NCI-H2171 treated with DMSO at 0.1 percent for 48 hours (cell line): ENCODE results near the gene CAMK2N1.
"Not testable (repeated sequence)": the region's sequence is repeated elsewhere in the genome, so short reads cannot be mapped to it uniquely, and the experiment has no call there.

Experiments used
- DNase-seq: peaks from one replicate; lab custom pipeline; 2025; lab: John Stamatoyannopoulos, UW

CAMK2N1 gene

DNA sequence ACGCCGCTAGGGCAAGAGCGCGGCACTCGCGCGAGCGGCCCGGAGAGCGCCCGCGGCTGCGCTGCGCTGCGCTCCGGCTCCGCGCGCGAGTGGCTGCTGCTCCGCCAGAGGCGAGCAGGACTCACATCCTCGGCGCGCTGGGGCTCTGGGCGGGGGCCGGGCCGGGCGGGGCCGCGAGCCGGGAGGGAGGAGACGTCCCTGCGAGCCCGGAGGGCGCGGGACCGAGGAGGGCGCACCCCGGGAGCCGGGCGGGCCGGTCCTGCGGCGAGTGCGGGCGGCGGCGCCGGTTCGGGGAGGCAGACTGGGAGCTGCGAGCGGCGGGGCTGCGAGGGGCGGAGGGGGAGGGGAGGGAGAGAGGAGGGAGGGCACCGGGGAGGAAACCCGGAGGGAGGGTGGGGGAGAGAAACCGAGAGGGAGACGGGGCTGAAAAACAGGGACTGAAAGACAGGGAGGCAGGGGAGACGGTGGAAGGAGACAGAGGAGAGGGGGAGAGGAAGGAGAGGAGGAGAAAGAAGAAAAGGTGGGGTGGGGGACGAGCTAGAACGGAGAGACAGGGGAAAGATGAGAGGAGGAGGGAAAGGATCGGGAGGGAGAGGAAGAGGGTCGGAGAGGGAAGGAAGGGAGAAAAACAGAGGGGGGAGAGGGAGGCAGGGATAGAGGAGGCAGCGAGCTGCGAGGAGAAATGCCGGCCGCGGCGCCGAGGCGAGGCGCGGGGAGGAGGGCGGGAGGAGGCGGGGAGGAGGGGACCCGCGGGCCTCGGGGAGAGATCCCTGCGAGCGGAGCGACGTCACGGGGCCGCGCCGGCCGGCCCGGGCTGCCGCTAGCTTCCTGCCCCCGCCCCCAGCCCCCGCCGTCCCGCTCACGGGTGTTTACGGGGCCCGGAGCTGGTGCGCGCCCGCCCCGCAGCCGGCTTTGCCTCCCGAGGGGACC lies at the start of gene CAMK2N1:
Gene CAMK2N1 (minus strand): TSS at position 684 of the 930 bp plus-strand sequence. CDS start 831 bp downstream, outside the sequence.
- peak; percentile 72 for DNase-seq

DNA sequence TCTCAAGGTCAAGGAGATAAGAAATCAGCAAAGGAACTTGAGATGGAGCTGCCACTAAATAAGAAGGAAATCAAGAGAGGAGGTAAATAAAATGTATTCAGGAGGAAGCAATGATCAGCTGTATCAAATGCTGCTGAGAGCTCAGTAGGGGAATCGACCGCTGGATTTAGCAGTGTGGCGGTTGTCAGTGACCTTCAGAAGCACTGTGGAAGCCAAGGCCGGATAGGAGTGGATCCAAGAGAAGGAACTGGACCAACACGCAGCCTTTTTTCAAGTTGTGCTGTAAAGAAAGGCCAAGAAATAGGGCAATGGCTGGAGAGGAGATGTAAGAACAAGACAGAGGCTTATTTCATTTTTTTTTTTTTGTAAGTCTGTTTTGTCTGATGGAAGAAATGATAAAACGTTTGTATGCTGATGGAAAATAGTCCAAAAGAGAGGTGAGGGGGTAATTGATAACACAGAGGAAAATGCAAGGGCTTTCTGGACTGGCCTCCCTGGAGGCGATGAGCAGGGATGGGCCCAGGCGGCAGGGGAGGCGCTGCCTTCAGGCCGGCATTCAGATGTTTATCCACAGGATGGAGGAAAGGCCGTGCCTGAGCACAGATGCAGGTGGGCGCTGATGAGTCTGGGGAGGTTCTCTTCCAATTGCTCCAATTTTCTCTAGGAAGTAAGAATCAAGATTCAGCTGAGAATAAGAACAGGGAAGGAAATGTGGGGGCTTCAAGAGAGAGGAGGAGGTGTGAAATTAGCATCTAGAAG lies 48.8 kb upstream of the CAMK2N1 start:
- no peak for DNase-seq

DNA sequence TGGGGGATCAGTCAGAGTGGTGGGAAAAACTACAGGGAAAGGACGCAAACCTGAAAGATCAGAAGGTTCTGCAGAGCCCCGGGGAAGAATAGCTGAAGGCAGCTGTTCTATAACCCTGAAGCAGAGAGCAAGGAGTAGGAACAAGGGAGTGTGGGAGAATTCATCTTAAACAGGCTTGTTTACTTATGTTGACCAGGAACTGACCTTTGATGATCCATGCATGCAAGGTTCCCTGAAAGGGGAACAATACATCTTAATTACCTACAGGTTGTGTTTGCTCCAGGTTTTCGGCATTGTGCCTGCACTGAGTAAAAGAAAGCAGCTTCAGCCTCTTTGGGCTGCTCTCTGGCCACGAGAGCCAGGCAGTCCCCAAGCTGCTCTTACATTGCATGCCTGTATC lies 47.6 kb upstream of the CAMK2N1 start:
- DNase-seq: no peak

DNA sequence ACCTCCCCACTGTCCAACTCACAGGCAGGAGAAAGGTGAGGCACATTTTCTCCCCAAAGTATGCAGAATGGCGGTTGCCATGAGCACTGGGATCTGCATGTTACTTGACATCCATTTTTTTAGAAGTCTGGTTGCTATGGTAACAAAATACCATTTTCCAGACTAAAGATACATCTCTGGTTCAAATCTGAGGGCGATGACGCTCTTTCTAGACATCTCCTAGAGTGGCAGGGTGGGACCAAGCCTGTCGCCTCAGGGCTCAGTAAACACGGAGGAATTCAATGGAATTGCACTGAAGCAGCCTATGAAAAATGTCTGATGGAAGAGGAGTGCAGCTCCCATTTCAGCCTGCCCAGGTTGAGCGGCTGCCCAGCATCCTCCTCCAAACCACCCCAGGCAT lies 44.9 kb upstream of the CAMK2N1 start:
- DNase-seq: no peak

DNA sequence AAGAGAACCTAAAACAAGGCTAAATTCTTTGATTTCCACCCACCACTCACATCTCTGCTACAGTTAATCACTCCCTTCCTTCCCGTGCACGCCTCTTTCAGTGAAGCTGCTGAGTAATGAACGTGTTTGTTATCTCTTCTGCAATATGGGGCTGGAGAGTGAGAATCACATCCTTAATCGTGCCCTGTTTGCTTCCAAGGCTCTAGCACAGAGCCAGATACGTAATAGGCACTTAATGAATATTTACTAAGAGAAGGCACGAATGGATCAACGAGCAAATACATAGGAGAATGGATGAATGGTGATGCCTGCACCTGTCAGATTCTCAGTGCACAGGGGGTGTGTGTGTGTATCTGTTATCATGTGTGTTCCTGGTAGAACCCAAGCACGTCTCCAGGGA lies 44.3 kb upstream of the CAMK2N1 start:
- no peak for DNase-seq

DNA sequence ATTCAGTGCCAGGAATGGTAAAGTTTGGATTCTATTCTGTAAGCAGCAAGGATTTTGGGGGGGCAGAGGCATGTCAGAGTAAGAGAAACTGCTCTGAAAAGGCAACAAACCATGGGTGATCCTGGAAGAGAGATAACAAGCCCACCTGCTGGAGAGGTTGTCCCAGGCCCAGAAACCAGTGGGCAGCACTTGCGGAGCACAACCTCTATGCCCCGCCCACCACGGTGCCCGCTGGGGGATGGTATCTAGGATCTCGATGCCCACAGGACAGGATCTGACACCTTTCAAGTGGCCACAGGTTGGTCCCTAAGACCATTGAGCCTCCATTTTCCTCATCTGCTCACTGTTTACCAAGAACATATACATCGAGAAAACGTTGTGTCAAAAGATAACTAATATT lies 42.2 kb upstream of the CAMK2N1 start:
- DNase-seq: no peak

DNA sequence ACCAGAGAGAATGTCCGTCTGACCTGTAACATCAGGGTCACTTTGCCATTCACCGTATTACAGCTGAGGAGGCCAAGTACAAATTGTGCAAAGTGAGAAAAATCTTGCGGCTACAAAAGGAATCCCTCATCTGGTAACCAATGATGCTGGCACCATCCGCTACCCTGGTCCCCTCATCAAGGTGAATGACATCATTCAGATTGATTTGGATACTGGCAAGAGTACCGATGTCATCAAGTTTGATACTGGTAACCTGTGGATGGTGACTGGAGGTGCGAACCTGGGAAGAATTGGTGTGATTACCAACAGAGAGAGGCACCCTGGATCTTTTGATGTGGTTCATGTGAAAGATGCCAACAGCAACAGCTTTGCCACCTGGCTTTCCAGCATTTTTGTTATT lies 40.3 kb upstream of the CAMK2N1 start:
- no peak for DNase-seq

DNA sequence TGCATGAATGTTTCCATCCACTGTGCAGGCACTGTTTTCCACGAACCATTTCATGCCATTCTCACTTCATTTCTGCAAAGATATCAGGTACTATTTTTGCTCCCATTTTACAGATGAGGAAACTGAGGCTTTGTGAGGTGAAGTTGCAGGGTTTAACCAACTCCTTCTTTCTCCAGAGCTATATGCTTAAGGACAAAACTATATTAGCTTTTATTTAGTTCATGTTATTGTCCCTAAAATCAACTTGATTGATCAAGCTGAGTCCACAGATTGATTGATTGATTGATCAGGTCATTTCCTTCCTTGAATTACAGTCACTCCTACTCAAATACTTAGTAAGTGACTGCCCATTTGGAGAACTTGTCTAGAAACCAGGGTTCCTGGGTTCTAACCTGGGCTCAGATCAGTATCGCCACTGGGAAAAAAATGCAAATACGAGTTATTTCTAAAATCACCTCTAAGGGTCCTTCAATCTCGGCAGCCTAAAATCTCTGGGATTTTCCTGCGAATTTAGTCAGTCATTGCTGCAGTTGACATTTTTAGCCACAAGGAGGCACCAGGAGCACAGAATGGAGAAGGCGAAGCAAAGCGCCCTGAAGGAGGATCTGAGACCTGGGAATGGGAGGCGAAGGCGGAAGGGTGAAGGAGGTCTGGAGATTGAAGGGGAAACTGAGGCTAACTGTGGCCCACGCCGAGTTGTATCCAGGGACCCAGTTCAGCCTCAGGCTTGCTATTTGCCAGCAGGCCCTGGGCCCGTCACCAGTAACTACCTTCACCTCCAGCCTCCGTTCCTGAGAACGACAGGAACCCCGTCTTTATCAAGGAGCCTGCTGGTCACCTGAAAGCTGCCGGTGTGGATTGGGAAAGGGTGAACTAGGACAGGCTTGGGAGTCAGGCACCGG lies 36.2 kb upstream of the CAMK2N1 start:
- DNase-seq: peak; percentile 74

DNA sequence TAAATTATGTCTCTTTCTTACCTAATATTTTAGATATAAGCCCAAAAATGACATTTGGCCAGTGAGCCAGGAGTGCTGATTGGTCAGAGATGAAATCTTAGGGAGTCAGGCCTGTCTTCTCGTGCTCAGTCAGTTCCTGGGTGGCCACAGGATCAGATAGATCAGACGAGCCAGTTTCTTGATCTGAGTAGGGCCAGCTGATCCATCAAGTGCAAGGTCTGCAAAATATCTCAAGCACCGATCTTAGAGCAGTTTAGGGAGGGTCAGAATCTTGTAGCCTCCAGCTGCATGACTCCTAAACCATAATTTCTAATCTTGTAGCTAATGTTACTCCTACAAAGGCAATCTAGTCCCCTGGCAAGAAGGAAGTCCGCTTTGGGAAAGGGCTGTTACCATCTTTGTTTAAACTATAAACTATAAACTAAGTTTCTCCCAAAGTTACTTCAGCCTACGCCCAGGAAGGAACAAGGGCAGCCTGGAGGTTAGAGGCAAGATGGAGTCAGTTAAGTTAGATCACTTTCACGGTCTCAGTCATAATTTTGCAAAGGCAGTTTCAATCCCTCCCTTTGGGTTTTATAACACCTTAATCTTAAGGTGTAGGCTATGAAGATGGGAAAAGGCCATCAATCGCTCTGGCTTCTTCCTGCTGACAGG lies 33.7 kb upstream of the CAMK2N1 start:
- DNase-seq: not testable (repeated sequence)

DNA sequence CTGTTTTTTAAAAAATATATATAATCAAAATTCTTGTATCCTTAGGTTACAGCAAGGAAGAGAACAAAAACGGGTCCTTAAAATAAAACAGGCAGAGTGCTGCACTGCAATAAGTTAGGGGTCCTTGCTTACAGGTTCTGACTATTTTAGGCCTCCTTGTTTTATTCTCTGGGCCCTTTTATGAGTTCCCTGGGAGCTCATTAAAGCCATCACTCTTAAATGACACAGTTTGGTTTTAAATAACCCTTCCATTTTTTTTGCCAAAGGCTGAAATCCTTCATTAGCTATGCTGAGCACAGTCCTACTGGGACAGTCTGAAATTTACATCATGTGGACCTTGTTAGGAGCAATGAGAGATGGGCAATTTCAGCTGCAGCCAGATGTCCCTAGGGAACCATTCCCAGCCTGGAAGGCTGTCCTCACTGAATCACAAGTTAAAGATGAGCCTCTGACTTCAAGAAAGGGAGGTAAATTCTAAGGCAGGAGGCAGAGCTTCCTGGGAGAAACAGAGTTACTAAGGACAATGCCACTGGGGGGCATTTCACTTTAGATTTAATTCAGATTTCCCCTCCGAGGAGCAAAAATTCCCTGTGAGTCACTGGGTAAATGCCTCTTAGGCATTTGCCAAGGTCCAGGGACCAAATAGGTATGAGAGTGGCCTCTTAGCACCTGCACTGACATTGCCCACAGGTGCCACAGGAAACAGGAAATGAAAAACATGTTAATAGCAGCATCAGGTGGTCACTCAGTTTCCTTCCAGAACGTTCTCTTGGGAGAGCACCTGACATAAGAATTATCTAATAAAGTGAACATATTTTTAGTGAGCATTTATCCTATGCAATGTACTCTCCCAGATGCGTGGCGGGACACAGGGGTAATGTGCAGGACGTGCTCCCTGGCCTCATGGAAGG lies 25.8 kb upstream of the CAMK2N1 start:
- no peak for DNase-seq

DNA sequence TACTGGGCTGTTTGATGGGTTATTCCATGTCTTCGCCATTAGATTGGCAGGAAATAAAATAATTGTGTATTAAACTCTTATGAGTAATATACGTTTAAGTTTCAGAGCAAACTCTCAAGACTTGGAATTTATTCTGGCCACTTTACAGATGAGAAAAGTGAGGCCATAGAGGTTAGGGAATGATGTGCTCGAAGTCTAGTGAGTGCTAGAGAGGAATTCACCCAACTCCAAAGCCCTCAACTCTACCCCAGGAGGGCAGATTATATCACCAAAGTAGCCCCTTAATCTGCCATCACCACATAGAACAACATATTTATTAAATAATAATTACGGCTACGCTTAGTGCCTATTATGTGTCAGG lies 22.4 kb upstream of the CAMK2N1 start:
- DNase-seq: no peak

DNA sequence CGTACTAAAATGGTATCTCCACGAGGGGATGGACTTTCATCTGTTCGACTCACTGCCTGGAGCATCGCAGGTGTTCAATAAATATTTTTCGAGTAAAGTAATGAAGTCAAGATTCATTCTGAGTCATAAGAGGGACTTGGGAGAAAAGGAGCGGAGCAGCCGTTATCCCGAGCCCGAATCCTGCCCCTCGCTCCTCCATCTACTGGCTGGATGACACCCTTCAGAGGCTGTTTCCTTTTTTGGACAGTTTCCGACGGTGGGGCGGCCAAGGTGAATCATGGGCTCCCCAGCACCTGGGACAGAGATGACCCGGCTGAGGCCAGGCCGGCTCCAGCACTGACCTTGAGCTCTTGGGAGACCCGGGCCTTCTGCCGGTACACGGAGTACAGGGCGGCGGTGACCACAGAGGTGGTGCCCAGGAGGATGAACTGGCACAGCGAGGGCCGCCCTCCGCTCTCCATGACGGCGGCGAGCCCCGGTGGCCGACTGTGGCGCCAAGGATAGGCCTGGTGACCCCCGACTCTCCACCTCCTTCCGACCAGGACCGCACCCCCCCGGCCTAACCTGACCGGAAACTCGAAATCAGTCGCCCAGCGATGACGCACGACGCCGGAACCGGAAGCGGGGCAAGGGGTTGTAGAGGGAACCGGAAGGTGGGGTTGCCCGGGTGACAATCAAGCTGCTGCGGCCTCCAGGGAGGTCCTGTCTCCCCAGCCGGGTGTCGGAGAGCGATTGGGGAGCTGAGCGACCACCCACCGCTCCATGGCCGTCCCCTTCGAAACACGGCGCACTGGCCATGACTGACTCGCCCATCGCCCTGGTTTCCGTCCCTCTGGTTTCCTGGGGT lies 21.8 kb upstream of the CAMK2N1 start, which contains the start of gene MUL1:
Gene MUL1 (minus strand): TSS at position 588 of the 847 bp plus-strand sequence. CDS start 127 bp downstream, at position 461.
- DNase-seq: peak; percentile 87

DNA sequence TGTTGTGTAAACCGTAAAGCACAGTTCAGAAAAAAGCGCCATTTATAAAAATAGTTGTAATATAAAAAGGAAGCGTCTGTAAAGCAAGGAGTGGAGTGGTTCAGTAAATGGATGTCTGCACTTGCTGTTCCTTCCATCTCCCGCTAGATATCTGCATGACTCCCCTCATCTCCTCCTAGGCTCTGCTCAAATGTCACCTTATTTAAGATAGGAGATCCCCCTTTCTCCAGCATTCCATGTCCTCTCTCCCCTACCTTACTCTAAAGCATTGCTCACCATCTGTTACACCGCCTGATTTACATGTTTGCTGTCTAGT lies 21.2 kb upstream of the CAMK2N1 start:
- DNase-seq: peak; percentile 40

DNA sequence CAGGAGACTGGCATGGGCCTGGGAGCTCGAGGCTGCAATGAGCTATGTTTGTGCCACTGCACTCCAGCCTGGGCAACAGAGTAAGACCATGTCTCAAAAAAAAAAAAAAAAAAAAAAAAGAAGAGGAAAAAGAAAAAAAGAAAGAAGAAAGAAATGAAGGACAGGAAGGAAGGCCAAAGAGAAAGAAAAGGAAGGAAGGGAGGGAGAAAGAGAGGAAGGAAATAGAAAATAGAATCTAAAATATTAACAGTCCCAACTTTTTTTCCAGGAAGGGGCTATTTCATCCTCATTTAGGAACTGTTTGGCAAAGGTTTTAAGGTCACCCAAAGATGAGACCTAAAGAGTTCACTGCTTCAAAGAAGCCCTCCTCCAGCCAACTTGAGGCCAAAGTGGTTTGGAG lies 19.5 kb upstream of the CAMK2N1 start:
- DNase-seq: no peak

DNA sequence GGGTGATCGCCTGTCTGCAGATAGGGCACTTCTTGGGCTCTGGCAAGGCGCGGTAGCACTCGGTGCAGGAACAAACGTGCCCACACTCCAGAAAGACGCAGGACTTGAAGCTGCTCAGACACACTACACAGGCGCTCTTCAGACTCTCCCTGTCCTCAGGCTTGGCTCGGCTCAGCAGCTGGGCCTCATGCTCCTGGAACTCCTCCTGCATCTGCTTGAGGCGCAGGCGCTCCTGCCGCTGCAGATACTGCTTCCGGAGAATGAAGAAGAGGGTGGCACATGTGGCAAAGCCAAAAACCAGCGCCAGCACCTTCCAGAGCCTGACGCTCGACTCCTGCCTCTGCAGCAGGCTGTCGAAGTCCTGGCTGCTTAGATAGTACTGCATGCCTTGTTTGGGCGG lies 14.7 kb upstream of the CAMK2N1 start:
- DNase-seq: no peak

DNA sequence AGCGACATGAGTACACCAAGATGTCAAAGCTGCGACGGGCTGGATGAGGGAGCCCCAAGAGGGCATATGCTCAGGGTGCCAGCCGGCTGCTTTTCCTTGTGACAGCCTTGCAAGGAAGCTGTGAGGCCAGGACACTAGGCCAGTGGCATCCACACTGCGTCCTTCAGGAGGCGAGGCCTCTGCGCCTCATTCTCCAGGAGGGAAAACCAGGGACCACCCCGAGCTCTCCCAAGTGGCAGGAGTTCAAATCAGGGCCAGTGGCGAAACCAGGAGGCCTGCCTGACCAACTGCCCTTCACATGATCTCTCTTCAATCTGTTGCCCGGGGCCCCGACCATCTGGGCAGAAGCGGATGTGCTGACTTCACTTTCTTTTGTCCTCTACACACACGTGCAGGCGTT lies 13.7 kb upstream of the CAMK2N1 start:
- no peak for DNase-seq

DNA sequence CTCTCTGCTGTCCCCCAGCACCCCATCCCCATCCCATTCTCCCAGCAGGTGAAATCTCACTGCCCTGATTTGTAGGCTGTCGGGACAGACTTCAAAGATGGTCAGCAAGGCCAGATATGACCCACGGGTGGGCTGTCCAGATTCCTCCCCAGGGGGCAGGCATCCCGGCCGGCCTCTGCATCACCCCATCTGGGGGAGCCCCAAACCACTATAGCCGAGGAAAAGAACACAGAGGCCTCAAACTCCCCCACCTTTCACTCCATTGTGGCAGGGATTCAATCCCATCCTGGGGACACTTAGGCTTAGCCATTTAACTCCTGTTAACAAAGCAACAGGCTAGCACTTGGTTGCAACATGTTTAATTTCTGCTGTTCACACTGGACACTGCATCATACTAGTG lies 13.1 kb upstream of the CAMK2N1 start:
- no peak for DNase-seq

DNA sequence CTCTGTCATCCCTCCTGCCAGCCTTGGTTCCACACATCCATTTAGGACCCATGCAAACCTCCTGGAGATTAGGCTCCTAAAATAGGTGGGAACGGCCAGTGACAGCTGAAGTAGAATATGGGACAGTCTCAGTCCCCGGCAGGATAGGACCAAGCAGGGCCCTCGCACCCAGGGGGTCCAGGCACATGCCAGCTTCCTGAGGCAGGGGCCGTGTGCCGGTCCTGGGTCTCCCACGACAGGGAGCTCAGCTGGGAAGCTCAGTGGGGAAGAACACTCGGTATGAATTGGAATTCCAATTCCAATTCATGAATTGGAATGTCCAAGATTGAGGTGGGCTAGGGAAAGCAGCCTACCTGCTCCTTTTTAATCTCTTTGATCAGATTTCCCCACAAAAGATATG lies 12.1 kb upstream of the CAMK2N1 start:
- no peak for DNase-seq

DNA sequence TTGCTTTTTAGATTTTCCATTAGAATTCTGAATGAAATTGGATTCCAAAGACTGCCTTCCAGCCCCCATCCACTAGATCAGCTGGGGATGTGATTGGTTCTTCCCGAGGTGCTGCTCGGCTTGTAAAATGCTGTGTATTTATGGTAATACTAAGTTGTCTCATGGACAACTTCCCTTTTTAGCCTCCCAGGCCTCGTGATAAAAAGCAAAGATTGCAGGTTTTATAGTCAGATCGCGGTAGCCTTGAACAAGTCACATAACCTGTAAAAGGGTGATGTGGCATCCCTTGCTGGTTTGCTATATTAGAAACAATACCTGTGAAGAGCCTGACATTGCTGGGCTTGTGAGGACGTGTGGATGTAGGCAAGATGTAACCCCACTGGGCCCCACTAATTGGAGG lies 11.5 kb upstream of the CAMK2N1 start:
- no peak for DNase-seq
